Activated T-cell treated with anti-CD3 and anti-CD28 coated beads for 48 hours (primary cell): ENCODE measurements around the gene GPR34.
"Not testable (repeated sequence)": the region's sequence is repeated elsewhere in the genome, so short reads cannot be mapped to it uniquely, and the experiment has no call there.

ENCODE experiments used
- DNase-seq: peaks from one replicate; pipeline ENCODE4 v3.0.0-alpha.2; 2020; ENCODE audit warnings: low read depth

GPR34 gene

DNA sequence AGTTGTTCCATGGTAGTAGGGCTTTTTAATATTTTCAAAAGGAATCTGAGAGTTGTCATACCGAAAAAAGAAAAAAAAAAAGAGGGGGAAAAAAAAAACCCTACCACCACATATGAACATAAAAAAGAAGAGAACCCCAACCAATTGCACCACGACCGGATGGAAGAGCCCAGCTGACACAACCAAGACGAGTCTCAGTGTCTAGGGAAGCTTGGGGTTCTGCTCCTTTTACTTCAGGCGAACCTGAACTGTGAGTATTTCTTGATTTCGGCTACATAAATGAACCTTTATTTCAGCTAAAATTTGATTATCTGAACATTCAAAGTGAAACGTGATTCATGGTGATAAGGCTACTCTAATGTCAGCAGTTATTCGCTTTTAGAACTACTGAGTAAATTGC is at the start of gene GPR34:
Gene GPR34 (plus strand): TSS at position 139 of the 400 bp plus-strand sequence. CDS start 6,661 bp downstream, outside the sequence.
- no peak for DNase-seq

GRCh38 chrX:41646201-41646600 is 42.6 kb upstream of the GPR34 start:
- DNase-seq = not testable (repeated sequence)

DNA sequence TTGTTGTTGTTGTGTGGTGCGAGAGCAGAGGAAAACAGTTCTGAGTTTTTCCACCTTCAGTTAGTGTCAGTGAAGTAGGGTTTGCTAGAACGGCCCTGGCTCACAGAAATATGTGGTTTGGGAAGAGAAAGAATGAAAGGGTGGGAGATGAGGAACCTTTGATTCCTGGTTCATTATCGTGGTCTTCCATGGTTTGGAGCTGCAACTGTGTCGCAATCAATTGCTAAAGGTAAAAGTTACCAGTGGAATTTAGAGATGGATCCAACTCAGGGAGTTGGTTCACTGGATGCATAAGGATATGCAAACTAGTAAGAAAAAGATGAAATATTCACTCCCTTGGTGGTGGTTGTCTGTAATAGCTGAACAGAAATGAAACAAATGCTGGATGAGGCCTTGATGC is 35.6 kb upstream of the GPR34 start:
- DNase-seq = no peak

- no peak for DNase-seq
Observed at GRCh38 chrX:41655101-41655500, 33.7 kb upstream of the GPR34 start.

DNA sequence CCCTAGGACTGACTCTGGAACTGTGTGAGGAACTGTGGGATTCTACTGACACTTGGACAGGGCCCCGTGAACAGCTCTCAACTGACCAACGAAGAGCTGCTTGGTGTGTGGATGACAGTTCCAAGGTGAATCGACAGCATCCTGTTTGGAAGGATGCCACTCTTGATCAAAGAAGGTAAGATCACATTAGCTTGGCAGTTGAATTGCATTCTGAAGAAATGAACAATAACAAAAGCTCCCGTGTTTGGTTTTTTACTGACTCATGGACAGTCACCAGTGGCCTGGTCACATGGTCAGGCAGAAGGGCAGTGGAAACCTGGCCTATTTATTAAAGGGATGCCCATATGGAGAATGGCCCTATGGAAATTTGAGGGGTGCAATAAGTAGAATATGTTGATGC is 33.1 kb upstream of the GPR34 start:
- DNase-seq = no peak

DNA sequence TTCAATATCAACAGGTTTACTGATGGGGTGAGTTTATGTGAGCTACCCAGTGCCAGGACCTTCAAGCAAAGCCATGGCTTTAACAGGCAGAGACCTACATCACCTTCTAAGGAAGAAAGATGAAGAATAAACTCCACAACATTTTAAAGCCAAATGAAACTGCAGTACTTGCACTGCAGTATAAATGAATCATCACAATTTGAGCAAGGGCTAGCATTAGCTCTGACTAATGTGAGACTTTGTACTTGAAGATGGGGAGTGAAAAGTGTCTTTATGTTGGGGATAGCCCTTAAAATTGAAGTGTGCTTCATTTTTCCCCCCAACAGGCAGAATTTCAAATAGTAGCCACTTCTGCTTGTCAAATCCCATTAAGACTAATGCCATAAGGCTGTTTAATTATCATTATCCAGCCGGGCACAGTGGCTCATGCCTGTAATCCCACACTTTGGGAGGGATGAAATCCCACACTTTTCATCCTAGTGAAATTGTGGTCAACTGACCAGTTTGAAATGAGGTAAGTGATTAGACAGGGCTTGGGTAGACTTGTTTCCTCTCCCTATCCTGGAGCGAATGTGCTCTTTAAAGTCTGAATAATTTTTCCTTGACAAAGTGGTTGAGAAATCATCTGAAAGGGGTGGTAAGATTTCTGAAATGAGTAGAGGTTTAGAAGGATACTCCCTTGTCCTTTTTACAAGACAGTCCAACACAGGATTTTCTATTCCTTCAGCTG is 27.2 kb upstream of the GPR34 start:
- DNase-seq = no peak

- peak; percentile 7 for DNase-seq
Observed at GRCh38 chrX:41664375-41664901, 24.3 kb upstream of the GPR34 start.

- DNase-seq = no peak
Observed at GRCh38 chrX:41664908-41665307, 23.9 kb upstream of the GPR34 start.

DNA sequence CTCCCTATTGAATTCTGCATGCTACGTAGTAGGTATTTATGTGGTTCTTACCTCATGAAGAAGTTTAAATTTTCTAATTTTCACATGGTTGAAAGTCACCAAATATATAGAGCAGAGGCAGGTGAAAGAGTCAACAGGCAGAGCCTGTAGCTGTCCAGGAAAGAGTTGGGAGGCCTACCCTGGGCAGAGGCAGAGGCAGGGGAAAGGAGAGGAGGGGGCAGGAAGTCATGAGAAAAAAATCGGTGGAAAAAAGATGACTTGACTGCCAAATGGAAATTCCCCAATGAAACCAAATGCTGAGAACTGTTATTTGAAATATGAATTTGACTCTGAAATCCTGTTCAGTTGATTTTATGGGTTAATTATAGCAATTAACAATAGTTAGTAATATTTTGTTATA is 23.1 kb upstream of the GPR34 start:
- DNase-seq = no peak

DNA sequence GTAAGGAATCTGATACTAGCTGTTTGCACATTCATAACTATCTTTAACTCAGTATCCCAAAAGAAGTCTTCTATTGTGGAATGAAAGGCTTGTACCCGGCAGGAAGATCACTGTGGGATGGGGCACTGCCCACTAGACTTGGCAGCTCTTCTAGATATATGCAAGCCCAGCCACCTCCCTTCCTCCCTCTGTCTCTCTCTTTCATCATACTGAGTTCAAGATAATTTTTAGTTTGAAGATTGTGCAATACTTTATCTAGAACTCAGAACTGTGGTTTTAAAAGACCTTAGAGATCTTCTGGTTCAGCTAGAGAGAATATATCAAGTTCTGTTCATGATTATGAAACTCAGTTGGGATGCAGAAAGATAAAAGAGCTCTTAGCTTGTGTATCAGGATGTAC is 22.5 kb upstream of the GPR34 start:
- DNase-seq = no peak

DNA sequence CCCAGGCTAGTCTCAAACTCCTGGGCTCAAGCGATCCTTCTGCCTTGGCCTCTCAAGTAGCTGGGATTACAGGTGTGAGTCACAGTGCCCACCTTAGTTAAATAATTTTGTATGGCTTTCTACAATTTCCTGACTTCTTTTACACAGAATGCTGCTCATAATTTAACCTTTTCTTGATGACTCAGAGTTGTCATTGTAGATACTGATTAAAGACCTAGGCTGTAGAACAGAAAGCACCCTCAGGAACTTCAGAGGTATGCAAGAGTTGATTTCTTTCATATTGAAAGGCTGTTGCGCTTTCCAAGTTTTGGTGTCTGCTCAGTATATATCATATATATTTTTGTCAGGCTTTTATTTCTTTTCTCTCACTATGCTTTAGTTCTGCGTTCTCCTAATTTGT is 21.1 kb upstream of the GPR34 start:
- DNase-seq = no peak

- no peak for DNase-seq
Observed at GRCh38 chrX:41670112-41670511, 18.7 kb upstream of the GPR34 start.

- no peak for DNase-seq
Observed at GRCh38 chrX:41671082-41671481, 17.7 kb upstream of the GPR34 start.

DNA sequence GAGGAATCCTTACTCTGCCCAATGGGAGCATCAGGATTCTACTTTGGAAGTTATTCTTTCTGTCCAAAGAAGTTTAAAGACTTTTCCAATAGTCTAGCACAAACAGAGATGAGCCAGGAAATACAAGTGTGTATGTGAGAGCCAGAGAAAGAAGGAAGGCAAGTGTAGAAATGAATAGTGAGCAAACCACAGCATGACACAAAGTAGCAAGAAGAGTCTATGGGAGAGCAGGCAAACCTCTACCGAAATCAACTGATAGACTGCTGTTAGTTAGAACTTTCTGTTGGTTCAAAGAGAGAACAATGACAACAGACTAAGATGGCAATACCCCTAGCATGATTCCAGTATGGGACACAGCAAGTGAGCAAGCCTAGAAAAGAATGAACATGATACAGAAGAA is 16.1 kb upstream of the GPR34 start:
- DNase-seq = no peak

- DNase-seq = not testable (repeated sequence)
Observed at GRCh38 chrX:41676361-41676760, 12.4 kb upstream of the GPR34 start.

DNA sequence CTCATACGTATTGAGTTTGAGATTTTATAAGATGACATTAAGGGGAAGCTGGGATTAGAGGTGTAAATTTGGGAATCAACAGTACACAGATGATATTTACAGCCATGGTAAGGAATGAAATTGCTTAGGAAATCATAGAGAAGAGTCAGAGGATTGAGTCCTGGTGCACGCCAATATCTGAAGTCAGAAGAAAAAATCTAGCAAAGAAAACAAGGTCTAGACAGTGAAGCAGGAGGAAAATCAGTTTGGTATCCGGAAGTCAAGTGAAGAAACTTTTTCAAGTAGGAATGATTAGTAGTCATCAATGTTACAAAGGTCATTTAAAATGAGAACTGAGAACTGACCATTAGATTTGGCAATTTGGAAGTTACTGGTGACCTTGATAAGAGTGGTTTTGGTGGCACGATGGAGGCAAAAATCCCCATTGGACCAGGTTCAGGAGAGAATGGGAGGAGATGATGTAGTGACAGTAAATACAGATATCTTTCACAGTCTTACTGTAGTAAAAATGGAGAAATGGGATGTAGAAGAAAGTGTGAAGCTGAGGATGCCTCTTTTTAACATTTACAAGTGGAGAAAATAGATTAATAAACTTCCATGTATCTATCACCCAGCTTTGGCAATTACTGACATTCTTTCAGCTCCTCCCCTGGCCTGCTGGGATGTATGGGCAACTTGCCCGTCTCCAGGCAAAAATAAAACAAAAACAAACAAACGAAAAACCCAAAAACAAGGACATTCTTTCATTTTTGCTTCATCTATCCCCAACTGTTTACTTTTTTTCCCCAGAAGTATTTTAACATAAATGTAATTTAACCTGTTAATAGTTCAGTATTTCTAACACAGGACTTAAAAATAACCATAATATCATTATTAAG is 11.4 kb upstream of the GPR34 start:
- no peak for DNase-seq

DNA sequence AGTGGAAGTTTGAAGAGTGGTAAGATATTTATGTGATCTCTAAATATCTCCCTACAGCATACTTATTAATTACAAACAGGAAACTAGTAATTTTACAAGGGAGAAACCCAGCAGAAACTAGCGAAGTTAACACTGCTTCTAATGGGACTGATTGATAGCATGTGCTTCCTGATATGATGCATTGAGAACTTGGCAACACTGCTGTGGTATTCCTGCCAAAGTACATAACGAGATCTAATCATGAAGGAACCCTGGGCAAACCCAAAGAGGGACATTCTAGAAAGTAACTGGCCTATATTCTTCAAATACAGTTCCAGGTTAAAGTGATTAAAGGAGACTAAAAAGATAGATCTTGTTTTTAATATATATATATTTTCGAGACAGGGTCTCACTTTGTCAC is 4.6 kb upstream of the GPR34 start:
- no peak for DNase-seq

- DNase-seq = no peak
Observed at GRCh38 chrX:41684940-41685339, 3.8 kb upstream of the GPR34 start.

DNA sequence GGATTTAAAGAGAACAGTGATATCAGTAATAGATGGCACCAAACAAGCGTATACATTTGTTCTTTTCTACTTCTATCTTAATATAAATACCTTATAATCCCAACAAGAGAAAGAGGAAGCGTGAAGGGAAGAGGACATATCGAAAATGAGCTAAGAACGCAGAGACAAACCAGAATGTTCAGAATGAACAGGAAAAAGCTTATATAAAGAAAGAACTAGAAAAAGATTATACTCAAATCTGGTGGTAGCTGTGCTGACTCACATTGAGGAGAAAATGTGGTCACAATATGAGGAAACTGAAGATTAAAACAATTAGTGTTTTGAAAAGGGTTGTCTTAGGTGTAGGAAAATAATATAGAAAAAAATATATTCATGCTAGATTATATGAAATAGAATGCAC is 2.0 kb upstream of the GPR34 start:
- no peak for DNase-seq

GRCh38 chrX:41688156-41688555 is 617 bp upstream of the GPR34 start:
- DNase-seq = no peak

GRCh38 chrX:41689711-41690110 is 938 bp downstream of the GPR34 start:
- no peak for DNase-seq

DNA sequence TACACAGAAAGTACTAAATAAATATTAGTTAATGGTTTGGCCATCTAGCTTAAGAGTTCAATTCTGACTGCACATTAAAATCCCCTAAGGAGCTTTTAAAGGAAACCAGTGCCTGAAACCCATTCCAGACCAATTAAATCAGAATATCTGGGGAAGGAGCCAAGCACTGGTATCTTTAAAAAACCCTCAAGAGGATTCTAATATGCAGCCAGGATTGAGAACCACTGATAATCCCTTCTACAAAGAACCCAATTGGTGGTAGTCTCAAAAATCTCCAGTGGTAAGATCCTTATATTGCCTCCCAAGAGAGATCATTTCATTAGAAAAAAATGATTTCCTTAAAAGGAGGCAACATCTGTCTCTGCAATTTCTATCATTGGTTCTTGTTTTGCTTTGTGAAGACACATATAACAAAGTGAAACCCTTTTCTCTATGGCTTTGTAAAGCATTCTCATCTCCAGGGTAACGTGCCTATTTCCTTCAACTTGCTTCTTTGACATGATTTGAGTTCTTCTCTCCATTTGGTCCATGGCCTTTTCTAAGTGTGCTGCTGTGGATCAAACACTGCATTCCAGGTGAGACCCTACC is 3.5 kb downstream of the GPR34 start:
- DNase-seq = no peak

DNA sequence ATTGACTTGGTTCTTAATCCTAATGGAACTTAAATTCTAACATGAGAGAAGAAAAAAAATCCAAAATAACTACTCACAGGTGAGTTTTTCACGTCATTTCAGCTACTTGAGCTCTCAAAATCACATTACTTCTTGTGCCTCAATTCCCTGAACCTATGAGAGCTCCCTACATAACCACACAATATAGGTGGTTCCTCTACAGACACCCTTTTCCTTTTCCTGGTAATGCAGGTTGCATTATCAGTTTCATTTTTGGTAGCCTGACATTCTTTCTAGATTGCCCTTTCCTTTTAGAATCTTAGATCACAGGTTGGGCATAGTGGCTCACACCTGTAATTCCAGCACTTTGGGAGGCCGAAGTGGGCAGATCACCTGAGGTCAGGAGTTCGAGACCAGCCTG is 4.3 kb downstream of the GPR34 start:
- DNase-seq = no peak
